ENCODE data around the gene MPI. TPM values are rescaled to one million over a fixed set of nuclear protein-coding genes. Genes with fewer than 3 reads are reported as not detected.

The MPI gene
- total and polyA plus RNA-seq, 3 donors from 2014 or later, result 65.4 to 92.6 (median 78.1) TPM

- Histone ChIP-seq H3K4me3 (no peak overlapping the region), H3K27me3 (no peaks in the 10 kb centered on the region), H3K36me3 (ENCODE audit: low read depth, missing control alignments) (no peaks in the 10 kb centered on the region), H3K9me3 (no peaks in the 10 kb centered on the region), H3K27ac (peak overlapping the region in 1 of 2 donors; percentile 89), H3K4me1 (peaks cover 30% of the 10 kb centered on the region)
- no peak for DNase-seq
- intact Hi-C loops (cut with DNase I; ENCODE audit: low total_unique reads), result no loop called here
- TF ChIP-seq, protein P1, sequence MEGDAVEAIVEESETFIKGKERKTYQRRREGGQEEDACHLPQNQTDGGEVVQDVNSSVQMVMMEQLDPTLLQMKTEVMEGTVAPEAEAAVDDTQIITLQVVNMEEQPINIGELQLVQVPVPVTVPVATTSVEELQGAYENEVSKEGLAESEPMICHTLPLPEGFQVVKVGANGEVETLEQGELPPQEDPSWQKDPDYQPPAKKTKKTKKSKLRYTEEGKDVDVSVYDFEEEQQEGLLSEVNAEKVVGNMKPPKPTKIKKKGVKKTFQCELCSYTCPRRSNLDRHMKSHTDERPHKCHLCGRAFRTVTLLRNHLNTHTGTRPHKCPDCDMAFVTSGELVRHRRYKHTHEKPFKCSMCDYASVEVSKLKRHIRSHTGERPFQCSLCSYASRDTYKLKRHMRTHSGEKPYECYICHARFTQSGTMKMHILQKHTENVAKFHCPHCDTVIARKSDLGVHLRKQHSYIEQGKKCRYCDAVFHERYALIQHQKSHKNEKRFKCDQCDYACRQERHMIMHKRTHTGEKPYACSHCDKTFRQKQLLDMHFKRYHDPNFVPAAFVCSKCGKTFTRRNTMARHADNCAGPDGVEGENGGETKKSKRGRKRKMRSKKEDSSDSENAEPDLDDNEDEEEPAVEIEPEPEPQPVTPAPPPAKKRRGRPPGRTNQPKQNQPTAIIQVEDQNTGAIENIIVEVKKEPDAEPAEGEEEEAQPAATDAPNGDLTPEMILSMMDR (IDR thresholded peaks at IDR 0.05), result no peak
- TF ChIP-seq POLR2A (IDR thresholded peaks at IDR 0.05), result no peak
- 74 to 93% methylated on average over 3 to 4 of the region's 4 CpGs for WGBS, 2 donors
Measured at GRCh38 chr15:74845581-74845980, 44.3 kb upstream of the MPI start.

DNA sequence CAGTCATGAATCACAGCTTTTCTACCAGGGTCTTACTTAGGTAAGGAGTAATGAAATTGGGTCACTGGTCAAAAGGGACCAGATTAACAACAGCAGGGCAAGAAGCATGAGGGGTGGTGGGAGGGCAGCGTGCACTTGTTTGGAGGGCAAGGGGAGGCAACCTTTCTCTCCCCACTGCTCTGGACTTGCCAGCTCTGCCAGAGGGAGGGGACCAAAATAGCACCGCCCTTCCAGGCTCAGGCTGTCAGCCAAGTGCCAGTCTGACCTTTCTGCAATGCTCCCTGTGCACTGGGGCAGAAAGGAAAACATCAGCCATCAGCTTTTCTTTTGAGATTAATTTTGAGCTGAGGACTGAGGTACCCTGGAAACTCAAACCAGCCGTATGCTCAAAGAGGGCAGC, 42.4 kb upstream of the MPI start:
- H3K27ac ChIP-seq, result no peak overlapping the region

DNA sequence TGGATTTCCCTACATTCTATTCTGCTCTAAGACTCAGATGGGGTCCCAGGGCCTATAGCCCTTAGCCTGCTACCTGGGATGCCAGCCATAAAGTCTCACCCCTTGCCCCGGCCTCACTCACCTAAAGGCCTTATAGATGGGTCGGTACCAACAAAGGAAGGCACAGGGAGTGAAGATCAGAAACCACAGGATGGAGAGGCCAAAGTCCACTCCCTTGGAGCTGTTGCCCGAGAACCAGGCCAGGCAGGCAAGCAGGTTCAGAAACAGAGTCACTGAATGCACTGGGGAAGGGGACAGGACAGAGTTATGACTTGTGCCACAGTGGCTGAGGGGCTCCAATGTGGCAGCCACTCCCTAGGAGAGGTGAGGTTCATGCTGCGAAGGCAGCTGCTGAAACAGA, 39.4 kb upstream of the MPI start:
- TF ChIP-seq, protein P1 (IDR thresholded peaks at IDR 0.05), result no peak
- TF ChIP-seq POLR2A (IDR thresholded peaks at IDR 0.05), result no peak
- no peak overlapping the region for H3K4me3 ChIP-seq
- H3K9me3 ChIP-seq, result no peaks in the 10 kb centered on the region
- no peaks in the 10 kb centered on the region for H3K4me1 ChIP-seq
- DNase-seq, result no peak
- WGBS, 2 donors, result 83 to 88% methylated on average over 3 to 4 of the region's 4 CpGs
- H3K36me3 ChIP-seq (ENCODE audit: low read depth, missing control alignments), result no peaks in the 10 kb centered on the region
- H3K27ac ChIP-seq, result no peak overlapping the region
- H3K27me3 ChIP-seq, result no peaks in the 10 kb centered on the region
- intact Hi-C loops (cut with DNase I; ENCODE audit: low total_unique reads), result no loop called here

More for the DNA sequence above, 42.4 kb upstream of the MPI start:
- TF ChIP-seq POLR2A (IDR thresholded peaks at IDR 0.05), result no peak
- TF ChIP-seq, protein P1 (IDR thresholded peaks at IDR 0.05), result no peak
- Histone ChIP-seq H3K9me3 (no peaks in the 10 kb centered on the region), H3K36me3 (ENCODE audit: low read depth, missing control alignments) (no peaks in the 10 kb centered on the region), H3K4me3 (no peak overlapping the region), H3K4me1 (peaks cover 19% of the 10 kb centered on the region), H3K27me3 (no peaks in the 10 kb centered on the region)
- DNase-seq, result no peak
- 92 to 93% methylated on average over 3 of the region's 3 CpGs for WGBS, 2 donors
- intact Hi-C loops (cut with DNase I; ENCODE audit: low total_unique reads), result no loop called here

- WGBS, 2 donors, result 92 to 100% methylated on average over 1 to 7 of the region's 7 CpGs
- no peak overlapping the region for H3K27ac ChIP-seq
- no peaks in the 10 kb centered on the region for H3K4me1 ChIP-seq
- intact Hi-C loops (cut with DNase I; ENCODE audit: low total_unique reads), result no loop called here
- no peaks in the 10 kb centered on the region for H3K36me3 ChIP-seq (ENCODE audit: low read depth, missing control alignments)
- TF ChIP-seq POLR2A (IDR thresholded peaks at IDR 0.05), result no peak
- TF ChIP-seq, protein P1 (IDR thresholded peaks at IDR 0.05), result no peak
- H3K9me3 ChIP-seq, result no peaks in the 10 kb centered on the region
- no peak overlapping the region for H3K4me3 ChIP-seq
- no peaks in the 10 kb centered on the region for H3K27me3 ChIP-seq
- DNase-seq, result no peak
Measured at GRCh38 chr15:74851960-74852359, 37.9 kb upstream of the MPI start.

DNA sequence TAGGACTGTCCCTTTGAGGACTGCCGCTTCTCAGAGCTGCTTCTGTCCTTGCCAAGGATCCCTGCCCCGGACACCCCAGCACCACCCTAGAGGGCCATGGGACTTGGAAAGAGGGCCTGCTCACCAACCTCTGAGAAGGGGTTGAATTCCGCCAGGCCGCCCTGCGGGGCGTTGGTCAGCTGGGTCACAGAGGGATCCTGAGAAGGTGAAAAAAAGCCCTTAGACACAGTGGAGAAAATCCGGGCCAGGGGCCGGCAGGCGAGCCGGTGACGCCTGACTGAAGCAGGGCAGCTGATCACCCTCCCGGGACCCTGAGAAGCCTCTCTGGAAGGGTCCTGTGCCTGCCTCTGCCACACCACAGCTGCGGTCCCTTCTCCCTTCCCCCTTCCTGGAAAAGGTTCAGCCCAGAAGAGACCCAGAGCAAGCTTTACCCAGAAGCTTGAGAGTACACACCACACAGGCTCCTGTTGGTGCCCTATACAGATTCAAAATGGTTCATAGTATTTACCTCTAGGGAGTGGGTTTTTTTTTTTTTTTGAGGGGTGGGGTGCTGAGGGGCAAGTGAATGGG, 35.3 kb upstream of the MPI start:
- Histone ChIP-seq H3K36me3 (ENCODE audit: low read depth, missing control alignments) (no peaks in the 10 kb centered on the region), H3K4me3 (no peak overlapping the region), H3K4me1 (peaks cover 3% of the 10 kb centered on the region), H3K27me3 (no peaks in the 10 kb centered on the region), H3K9me3 (no peaks in the 10 kb centered on the region), H3K27ac (no peak overlapping the region)
- intact Hi-C loops (cut with DNase I; ENCODE audit: low total_unique reads), result no loop called here
- TF ChIP-seq, protein P1 (IDR thresholded peaks at IDR 0.05), result no peak
- no peak for TF ChIP-seq POLR2A (IDR thresholded peaks at IDR 0.05)
- no peak for DNase-seq
- WGBS, 2 donors, result 86 to 98% methylated on average over 13 of the region's 13 CpGs
